ENCODE data around the gene HMGN4. TPM values are rescaled to one million over a fixed set of nuclear protein-coding genes. Genes with fewer than 3 reads are reported as not detected.

Gene HMGN4
- total and polyA plus RNA-seq, 9 of the 15 experiments (the other 6 are each of a cell fraction or from before 2014, with no cell fraction given), result 35.4 to 134 (median 94.1) TPM

GRCh38 chr6:26556263-26557070 is 18.3 kb downstream of the HMGN4 start (continued):
- no peak for TF ChIP-seq SIN3A (IDR thresholded peaks at IDR 0.05; ENCODE audit: borderline replicate concordance in 2 of 2, control insufficient read depth in 1 of 2, low read depth in 2 of 2, low read length in 2 of 2)
- no peak for TF ChIP-seq TGIF2 (CRISPR knock-in tag; IDR thresholded peaks at IDR 0.05)
- no peak for TF ChIP-seq PHF20 (IDR thresholded peaks at IDR 0.05; ENCODE audit: partially characterized antibody)
- no peak for TF ChIP-seq MYBL2 (IDR thresholded peaks at IDR 0.05; ENCODE audit: low read depth)
- no peak for TF ChIP-seq MYBL2 (CRISPR knock-in tag; IDR thresholded peaks at IDR 0.05; ENCODE audit: borderline replicate concordance)
- peak; percentile 73; the same call in 1 of the 2 replicates for TF ChIP-seq CHAMP1 (IDR thresholded peaks at IDR 0.05)
- peak; percentile 17; the same call in 1 of the 2 replicates for TF ChIP-seq EP400 (IDR thresholded peaks at IDR 0.05)
- TF ChIP-seq GTF2A2 (tag; IDR thresholded peaks at IDR 0.05), result no peak
- TF ChIP-seq E2F3 (CRISPR knock-in tag; IDR thresholded peaks at IDR 0.05), result no peak
- TF ChIP-seq KLF16 (IDR thresholded peaks at IDR 0.05), result no peak
- TF ChIP-seq ZNF586 (CRISPR knock-in tag; conservative IDR thresholded peaks at IDR 0.05), result no peak
- TF ChIP-seq ZBTB8A (IDR thresholded peaks at IDR 0.05; ENCODE audit: partially characterized antibody), result peak; percentile 85
- no peak for TF ChIP-seq MED1 (CRISPR knock-in tag; IDR thresholded peaks at IDR 0.05; ENCODE audit: borderline replicate concordance)
- peak; percentile 55; the same call in 1 of the 2 replicates for TF ChIP-seq TCF7 (IDR thresholded peaks at IDR 0.05; ENCODE audit: borderline replicate concordance)
- TF ChIP-seq ZBTB1 (CRISPR knock-in tag; IDR thresholded peaks at IDR 0.05; ENCODE audit: borderline replicate concordance, low read depth), result no peak; the same call in 1 of the 2 replicates
- TF ChIP-seq ZNF584 (CRISPR knock-in tag; IDR thresholded peaks at IDR 0.05; ENCODE audit: low read depth), result no peak; the same call in 1 of the 2 replicates
- peak; percentile 6 for TF ChIP-seq CHD4 (IDR thresholded peaks at IDR 0.05; ENCODE audit: insufficient read depth, insufficient replicate concordance, low read depth, low read length, poor library complexity, severe bottlenecking)
- peak; percentile 45; the same call in 1 of the 2 replicates for TF ChIP-seq HES1 (IDR thresholded peaks at IDR 0.05; ENCODE audit: low read depth)
- no peak for TF ChIP-seq RERE (CRISPR knock-in tag; IDR thresholded peaks at IDR 0.05; ENCODE audit: borderline replicate concordance)

All from K562 (cell line).